Measurements from ENCODE around the gene ZNF787.

- TF ChIP-seq CTCF (IDR thresholded peaks at IDR 0.05; ENCODE audit: extremely low read depth in 1 of 2, insufficient read depth in 1 of 2, low read depth in 1 of 2, low read length in 2 of 2) (no peak), POLR2AphosphoS5 (IDR thresholded peaks at IDR 0.05; ENCODE audit: insufficient read depth, low read depth, low read length) (no peak), JUN (IDR thresholded peaks at IDR 0.05; ENCODE audit: borderline replicate concordance, insufficient read depth, insufficient read length, low read depth) (no peak), FOS (IDR thresholded peaks at IDR 0.05; ENCODE audit: borderline replicate concordance, insufficient read depth, low read length) (no peak), POLR2A (IDR thresholded peaks at IDR 0.05; ENCODE audit: low read depth, low read length) (no peak), EZH2 (IDR thresholded peaks at IDR 0.05; ENCODE audit: borderline replicate concordance, low read depth, low read length, severe bottlenecking) (no peak), MYC (IDR thresholded peaks at IDR 0.05; ENCODE audit: low read depth, low read length) (no peak)
Observed at GRCh38 chr19:56104423-56104822, 16.7 kb downstream of the ZNF787 start.

Measured in endothelial cell of umbilical vein (primary cell).